C4-2B (cell line): ENCODE measurements around the gene LGALS7.

Source experiments
- H3K27ac ChIP-seq: fragments of 450-650 bp; 2 replicates; pipeline ENCODE4 v1.5.1; 2017
- CTCF ChIP-seq: fragments of 450-650 bp; conservative IDR thresholded peaks from 2 replicates; pipeline ENCODE4 v1.5.1; 2017; ENCODE audit warnings: mild to moderate bottlenecking
- ZFX ChIP-seq: fragments of 450-650 bp; IDR thresholded peaks from 2 replicates; pipeline ENCODE4 v1.6.1; 2017

Gene LGALS7

GRCh38 chr19:38744874-38745273, 28.4 kb downstream of the LGALS7 start:
- TF ChIP-seq CTCF = no peak
- TF ChIP-seq ZFX = no peak
- no peak overlapping the region for H3K27ac ChIP-seq

- no peak within 1 kb of the TSS for H3K27ac ChIP-seq
- TF ChIP-seq CTCF = no peak
- no peak for TF ChIP-seq ZFX
Observed at GRCh38 chr19:38744298-38744681, 29.0 kb downstream of the LGALS7 start, which contains the start of gene CAPN12. CAPN12 (minus strand) TSS chr19:38744474; CDS start chr19:38744165, 309 bp downstream.

GRCh38 chr19:38743394-38744297, 29.7 kb downstream of the LGALS7 start:
- H3K27ac ChIP-seq = no peak overlapping the region
- no peak for TF ChIP-seq ZFX
- no peak for TF ChIP-seq CTCF

DNA sequence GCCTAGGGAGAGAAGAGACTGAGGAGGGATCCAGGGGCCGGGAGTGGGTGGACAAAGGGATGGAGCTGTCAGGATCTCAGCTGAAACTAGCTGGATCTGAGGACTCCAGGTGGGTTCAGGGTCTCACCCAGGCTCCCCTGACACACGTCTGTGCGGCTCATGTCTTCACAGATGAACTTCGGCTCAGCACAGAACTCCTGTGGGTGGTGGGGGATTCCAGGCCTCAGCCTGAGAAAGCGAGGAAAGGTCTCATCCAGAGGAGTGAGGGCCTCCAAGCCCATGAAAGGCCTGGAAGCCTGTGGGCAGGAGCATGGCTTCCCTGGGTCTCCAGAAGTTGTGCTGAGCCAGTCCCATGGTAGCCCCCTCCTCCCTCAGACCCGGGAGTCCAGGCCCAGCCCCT, 30.4 kb downstream of the LGALS7 start:
- TF ChIP-seq ZFX = no peak
- no peak for TF ChIP-seq CTCF
- no peak overlapping the region for H3K27ac ChIP-seq

DNA sequence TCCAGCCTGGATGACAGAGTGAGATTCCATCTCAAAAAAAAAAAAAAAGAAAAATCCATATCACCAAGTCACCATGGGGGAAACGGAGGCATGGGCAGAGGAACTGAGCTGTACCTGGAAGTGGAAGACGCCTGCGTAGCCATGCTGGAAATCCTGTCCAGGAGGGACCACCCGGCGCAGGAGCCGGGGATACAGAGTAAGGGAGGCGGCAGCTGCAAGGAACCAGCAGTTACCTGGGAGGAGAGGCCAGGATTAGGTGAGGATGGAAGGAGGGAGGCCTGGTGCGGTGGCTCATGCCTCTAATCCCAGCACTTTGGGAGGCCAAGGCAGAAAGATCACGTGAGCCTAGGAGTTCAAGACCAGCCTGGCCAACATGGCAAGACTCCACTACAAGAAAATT, 31.0 kb downstream of the LGALS7 start:
- TF ChIP-seq ZFX (no peak), CTCF (no peak)
- H3K27ac ChIP-seq = no peak overlapping the region

- TF ChIP-seq CTCF (no peak), ZFX (no peak)
- H3K27ac ChIP-seq = no peak overlapping the region
Observed at GRCh38 chr19:38741670-38742069, 31.6 kb downstream of the LGALS7 start.

- no peak for TF ChIP-seq CTCF
- no peak for TF ChIP-seq ZFX
- no peak overlapping the region for H3K27ac ChIP-seq
Observed at GRCh38 chr19:38740932-38741331, 32.4 kb downstream of the LGALS7 start.
